GM18498 (cell line): ENCODE data around the gene FRMD4A.
"Not testable (repeated sequence)": the region's sequence is repeated elsewhere in the genome, so short reads cannot be mapped to it uniquely, and the experiment has no call there.

Source experiments
- ATAC-seq: cut with Tn5 transposase; IDR thresholded peaks from one replicate; pipeline ENCODE4 v1.9.1; 2021; ENCODE audit warnings: mild to moderate bottlenecking, moderate library complexity; ENCODE audit not compliant: unreplicated experiment

The FRMD4A gene

GRCh38 chr10:13924040-13924725, 406.5 kb downstream of the FRMD4A start:
- no peak for ATAC-seq

GRCh38 chr10:13922586-13922985, 408.1 kb downstream of the FRMD4A start:
- no peak for ATAC-seq

- ATAC-seq = no peak
These were observed 408.8 kb downstream of the FRMD4A start for GRCh38 chr10:13921941-13922340.

- ATAC-seq = not testable (repeated sequence)
These were observed 409.6 kb downstream of the FRMD4A start for GRCh38 chr10:13921131-13921530.

GRCh38 chr10:13920465-13920864, 410.3 kb downstream of the FRMD4A start:
- ATAC-seq = no peak

- ATAC-seq = no peak
These were observed 410.7 kb downstream of the FRMD4A start for GRCh38 chr10:13920031-13920430.

GRCh38 chr10:13917791-13918190, 412.9 kb downstream of the FRMD4A start:
- no peak for ATAC-seq

- ATAC-seq = no peak
These were observed 414.3 kb downstream of the FRMD4A start for GRCh38 chr10:13916384-13916947.

- no peak for ATAC-seq
These were observed 415.0 kb downstream of the FRMD4A start for GRCh38 chr10:13915710-13916109.

GRCh38 chr10:13913897-13914296, 416.8 kb downstream of the FRMD4A start:
- no peak for ATAC-seq

GRCh38 chr10:13911821-13912520, 418.8 kb downstream of the FRMD4A start:
- ATAC-seq = no peak

- ATAC-seq = no peak
These were observed 421.0 kb downstream of the FRMD4A start for GRCh38 chr10:13909516-13910258.

- no peak for ATAC-seq
These were observed 422.2 kb downstream of the FRMD4A start for GRCh38 chr10:13908475-13908874.

GRCh38 chr10:13907570-13907969, 423.2 kb downstream of the FRMD4A start:
- ATAC-seq = no peak

GRCh38 chr10:13905281-13905680, 425.4 kb downstream of the FRMD4A start:
- no peak for ATAC-seq

GRCh38 chr10:13904064-13904463, 426.7 kb downstream of the FRMD4A start:
- no peak for ATAC-seq

GRCh38 chr10:13902868-13903587, 427.7 kb downstream of the FRMD4A start:
- no peak for ATAC-seq

- ATAC-seq = no peak
These were observed 430.8 kb downstream of the FRMD4A start for GRCh38 chr10:13899941-13900340.

- not testable (repeated sequence) for ATAC-seq
These were observed 434.6 kb downstream of the FRMD4A start for GRCh38 chr10:13896146-13896545.

GRCh38 chr10:13894412-13895093, 436.2 kb downstream of the FRMD4A start:
- no peak for ATAC-seq
